ENCODE results near the gene DQX1.
A peak's percentile ranks its signal among the peaks of the same experiment; 100 is the strongest.

DQX1 gene

GRCh38 chr2:74482801-74483674 is 43.0 kb downstream of the DQX1 start, which contains the start of the genes CCDC142 and TTC31 (continued):
- TF ChIP-seq ZNF362 (tag by site-specific recombination; IDR thresholded peaks at IDR 0.05) (no peak), ZNF76 (tag by site-specific recombination; IDR thresholded peaks at IDR 0.05; ENCODE audit: borderline replicate concordance, low read depth) (peak; percentile 74), ZNF626 (tag by site-specific recombination; IDR thresholded peaks at IDR 0.05) (no peak), BCL11A (tag by site-specific recombination; IDR thresholded peaks at IDR 0.05; ENCODE audit: low read depth) (no peak), AEBP2 (tag by site-specific recombination; IDR thresholded peaks at IDR 0.05; ENCODE audit: borderline replicate concordance) (no peak), ZNF394 (tag by site-specific recombination; IDR thresholded peaks at IDR 0.05; ENCODE audit: borderline replicate concordance) (no peak), ZNF404 (tag by site-specific recombination; IDR thresholded peaks at IDR 0.05) (no peak), ZFHX2 (tag by site-specific recombination; conservative IDR thresholded peaks at IDR 0.05) (0 out of 2 replicates have a peak, but pooled peaks have one; percentile 4), ZBTB20 (tag by site-specific recombination; IDR thresholded peaks at IDR 0.05) (peak; percentile 64; the same call in 1 of the 2 replicates), YY2 (tag by site-specific recombination; IDR thresholded peaks at IDR 0.05) (peak; percentile 86), ZNF433 (tag by site-specific recombination; IDR thresholded peaks at IDR 0.05; ENCODE audit: low read depth) (no peak), FEZF1 (tag by site-specific recombination; IDR thresholded peaks at IDR 0.05) (no peak), PRDM10 (tag by site-specific recombination; IDR thresholded peaks at IDR 0.05) (peak; percentile 85), ZNF777 (tag by site-specific recombination; IDR thresholded peaks at IDR 0.05; ENCODE audit: borderline replicate concordance) (no peak)

- Histone ChIP-seq H3K36me3 (ENCODE audit: control insufficient read depth in 2 of 2, insufficient read depth in 1 of 2, low read length in 2 of 2) (peaks cover 50 to 54% of the 10 kb centered on the region in 2 experiments), H3K4me1 (ENCODE audit: control insufficient read depth, insufficient read depth, low read length) (no peaks in the 10 kb centered on the region), H3K27ac (ENCODE audit: extremely low read depth, low read depth, low read length) (peak overlapping the region; percentile 74), H3K9me3 (ENCODE audit: control insufficient read depth, insufficient read depth, low read depth, low read length) (no peaks in the 10 kb centered on the region), H3K4me3 (ENCODE audit: low read depth, low read length) (peak overlapping the region; percentile 92)
- CTCF ChIA-PET, result interaction anchor here (0.8 to 5.0 kb wide), 15 partner anchors 9 to 119 kb away, joined by 3 to 72 read pairs (median 4); partner anchors contain the start of genes AUP1, HTRA2 and MRPL53
- POLR2A ChIA-PET, result interaction anchor here (0.8 to 4.0 kb wide), 19 partner anchors 10 to 745 kb away, joined by 3 to 37 read pairs (median 4); partner anchors contain the start of genes AUP1, DQX1, HTRA2 and INO80B
- TF ChIP-seq ZNF155 (tag by site-specific recombination; IDR thresholded peaks at IDR 0.05) (no peak), ZNF302 (tag by site-specific recombination; IDR thresholded peaks at IDR 0.05; ENCODE audit: low read depth) (no peak), ZNF114 (tag by site-specific recombination; IDR thresholded peaks at IDR 0.05) (no peak), ZNF792 (tag by site-specific recombination; IDR thresholded peaks at IDR 0.05) (no peak), ZNF596 (tag by site-specific recombination; IDR thresholded peaks at IDR 0.05) (no peak), PRDM1 (tag by site-specific recombination; IDR thresholded peaks at IDR 0.05) (no peak), YY2 (tag by site-specific recombination; IDR thresholded peaks at IDR 0.05) (no peak), ZNF501 (tag by site-specific recombination; IDR thresholded peaks at IDR 0.05) (no peak), PBX3 (CRISPR knock-in tag; IDR thresholded peaks at IDR 0.05) (peak; percentile 78)
Observed at GRCh38 chr2:74481961-74482800, 43.9 kb downstream of the DQX1 start.
